ENCODE measurements around the gene CMTM3. TPM values are rescaled to one million over a fixed set of nuclear protein-coding genes. Genes with fewer than 3 reads are reported as not detected.

CMTM3 gene
- total and polyA plus RNA-seq, 9 of the 15 experiments (the other 6 are each of a cell fraction or from before 2014, with no cell fraction given): 4.6 to 33.4 (median 17.5) TPM

DNA sequence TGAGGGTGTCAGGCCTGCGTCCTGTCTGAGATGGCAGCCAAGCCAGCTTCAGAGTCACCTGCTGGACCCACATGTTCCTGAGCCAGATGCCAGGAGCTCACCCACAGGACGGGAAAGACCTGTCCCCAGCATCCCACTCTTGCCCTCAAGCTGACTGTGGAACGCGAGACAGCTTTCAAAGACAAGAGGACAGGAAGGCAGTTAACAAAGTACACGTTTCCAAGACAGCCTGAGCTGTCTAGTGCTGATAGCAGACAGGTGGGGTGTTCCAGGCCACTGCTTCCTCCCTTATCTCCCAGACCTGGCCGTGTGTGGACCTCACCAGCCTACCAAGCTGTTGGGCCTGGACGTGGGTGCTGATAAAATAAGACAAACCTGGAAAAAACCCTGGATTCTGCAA is 13.2 kb downstream of the CMTM3 start (continued):
- TF ChIP-seq NFXL1 (CRISPR knock-in tag; IDR thresholded peaks at IDR 0.05) (no peak), EWSR1 (IDR thresholded peaks at IDR 0.05; ENCODE audit: borderline replicate concordance, low read depth, partially characterized antibody) (no peak), SRSF1 (IDR thresholded peaks at IDR 0.05; ENCODE audit: low read depth, low read length) (no peak), POLR2AphosphoS5 (IDR thresholded peaks at IDR 0.05; ENCODE audit: control insufficient read depth, insufficient read depth, low read depth, low read length) (peak; percentile 95), DPF2 (IDR thresholded peaks at IDR 0.05) (peak; percentile 91), ATF1 (CRISPR knock-in tag; IDR thresholded peaks at IDR 0.05) (no peak), ATF1 (tag; IDR thresholded peaks at IDR 0.05) (no peak), CAMTA2 (CRISPR knock-in tag; conservative IDR thresholded peaks at IDR 0.05) (no peak), SMARCA5 (IDR thresholded peaks at IDR 0.05) (no peak), ZNF699 (CRISPR knock-in tag; IDR thresholded peaks at IDR 0.05; ENCODE audit: insufficient replicate concordance) (no peak), NCOA4 (IDR thresholded peaks at IDR 0.05; ENCODE audit: partially characterized antibody) (no peak), RBFOX2 (IDR thresholded peaks at IDR 0.05; ENCODE audit: low read depth, low read length) (no peak), FOXJ2 (tag; IDR thresholded peaks at IDR 0.05) (no peak), C11orf30 (IDR thresholded peaks at IDR 0.05; ENCODE audit: low read depth) (no peak), HDAC3 (IDR thresholded peaks at IDR 0.05; ENCODE audit: borderline replicate concordance, partially characterized antibody) (peak; percentile 36), ZNF316 (IDR thresholded peaks at IDR 0.05) (no peak), ZNF23 (CRISPR knock-in tag; IDR thresholded peaks at IDR 0.05) (no peak), ATF2 (CRISPR knock-in tag; IDR thresholded peaks at IDR 0.05) (no peak), ZNF197 (CRISPR knock-in tag; IDR thresholded peaks at IDR 0.05; ENCODE audit: low read depth) (no peak)
- TF ChIP-seq, protein P1, sequence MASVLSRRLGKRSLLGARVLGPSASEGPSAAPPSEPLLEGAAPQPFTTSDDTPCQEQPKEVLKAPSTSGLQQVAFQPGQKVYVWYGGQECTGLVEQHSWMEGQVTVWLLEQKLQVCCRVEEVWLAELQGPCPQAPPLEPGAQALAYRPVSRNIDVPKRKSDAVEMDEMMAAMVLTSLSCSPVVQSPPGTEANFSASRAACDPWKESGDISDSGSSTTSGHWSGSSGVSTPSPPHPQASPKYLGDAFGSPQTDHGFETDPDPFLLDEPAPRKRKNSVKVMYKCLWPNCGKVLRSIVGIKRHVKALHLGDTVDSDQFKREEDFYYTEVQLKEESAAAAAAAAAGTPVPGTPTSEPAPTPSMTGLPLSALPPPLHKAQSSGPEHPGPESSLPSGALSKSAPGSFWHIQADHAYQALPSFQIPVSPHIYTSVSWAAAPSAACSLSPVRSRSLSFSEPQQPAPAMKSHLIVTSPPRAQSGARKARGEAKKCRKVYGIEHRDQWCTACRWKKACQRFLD (CRISPR knock-in tag; IDR thresholded peaks at IDR 0.05): no peak
- TF ChIP-seq, protein P2, sequence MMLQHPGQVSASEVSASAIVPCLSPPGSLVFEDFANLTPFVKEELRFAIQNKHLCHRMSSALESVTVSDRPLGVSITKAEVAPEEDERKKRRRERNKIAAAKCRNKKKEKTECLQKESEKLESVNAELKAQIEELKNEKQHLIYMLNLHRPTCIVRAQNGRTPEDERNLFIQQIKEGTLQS (IDR thresholded peaks at IDR 0.05): no peak
- TF ChIP-seq, protein P2 (CRISPR knock-in tag; conservative IDR thresholded peaks at IDR 0.05): no peak
